Osteoblast (primary cell): ENCODE results near the gene MRAP. TPM values are rescaled to one million over a fixed set of nuclear protein-coding genes. Genes with fewer than 3 reads are reported as not detected.
A peak's percentile ranks its signal among the peaks of the same experiment; 100 is the strongest.

Experiments used
- DNase-seq: peaks from one replicate; pipeline ENCODE4 v3.0.0; 2011; ENCODE audit warnings: low spot score, mixed read lengths; ENCODE audit not compliant: insufficient read length; ENCODE audit errors: missing footprints
- H2AFZ ChIP-seq: 2 replicates; pipeline ENCODE4 v1.6.0; 2011; ENCODE audit warnings: mild to moderate bottlenecking, low read length
- H3K27ac ChIP-seq: 2 replicates; pipeline ENCODE4 v1.5.1; 2011; ENCODE audit warnings: mild to moderate bottlenecking, low read depth, low read length, moderate library complexity
- H3K27me3 ChIP-seq: 2 replicates; pipeline ENCODE4 v1.6.0; 2012; ENCODE audit warnings: mild to moderate bottlenecking, control low read depth, inconsistent platforms, low read length, moderate library complexity; ENCODE audit not compliant: insufficient read depth
- H3K36me3 ChIP-seq: 2 replicates; pipeline ENCODE4 v1.5.1; 2011; ENCODE audit warnings: mild to moderate bottlenecking, low read length, control low read depth, moderate library complexity; ENCODE audit not compliant: insufficient read depth
- H3K4me1 ChIP-seq: 2 replicates; pipeline ENCODE4 v1.5.1; 2011; ENCODE audit warnings: mild to moderate bottlenecking, low read length, control low read depth, moderate library complexity; ENCODE audit not compliant: insufficient read depth
- H3K4me2 ChIP-seq: 2 replicates; pipeline ENCODE4 v1.6.0; 2011; ENCODE audit warnings: mild to moderate bottlenecking, low read length; ENCODE audit not compliant: insufficient read depth
- H3K4me3 ChIP-seq: fragments of 200-600 bp; sonication (generic); 3 replicates; pipeline ENCODE4 v1.5.1; 2012; ENCODE audit warnings: mild to moderate bottlenecking, low read length, inconsistent platforms; ENCODE audit not compliant: insufficient read depth
- H3K79me2 ChIP-seq: 2 replicates; pipeline ENCODE4 v1.6.0; 2012; ENCODE audit warnings: mild to moderate bottlenecking, low read length, control low read depth, inconsistent platforms; ENCODE audit not compliant: insufficient read depth
- H3K9me3 ChIP-seq: 2 replicates; pipeline ENCODE4 v1.5.1; 2011; ENCODE audit warnings: low read depth, low read length, control low read depth
- H4K20me1 ChIP-seq: 2 replicates; pipeline ENCODE4 v1.6.0; 2012; ENCODE audit warnings: mild to moderate bottlenecking, low read length, control low read depth; ENCODE audit not compliant: insufficient read depth
- CTCF ChIP-seq: IDR thresholded peaks from 2 replicates; pipeline ENCODE4 v1.5.1; 2011; ENCODE audit warnings: mild to moderate bottlenecking, low read depth, low read length, moderate library complexity; ENCODE audit errors: extremely low read depth
- total RNA-seq: library from RNA; depleted of rRNA; stranded (reverse); fragments of >200 nt; gene quantifications from 2 replicates; pipeline ENCODE4 v1.2.3, GENCODE V29; 2012

Gene MRAP
- total RNA-seq, 1 donor, result 0.72 TPM

- H3K4me2 ChIP-seq, result peak overlapping the region; percentile 33
- H2AFZ ChIP-seq, result no peak overlapping the region
- peaks cover 9% of the 10 kb centered on the region for H3K4me1 ChIP-seq
- peak; percentile 77 for DNase-seq
- H3K9me3 ChIP-seq, result no peaks in the 10 kb centered on the region
- no peak overlapping the region for H3K4me3 ChIP-seq
- H3K79me2 ChIP-seq, result no peaks in the 10 kb centered on the region
- peaks cover 18% of the 10 kb centered on the region for H3K36me3 ChIP-seq
- no peaks in the 10 kb centered on the region for H4K20me1 ChIP-seq
- TF ChIP-seq CTCF, result no peak
- no peaks in the 10 kb centered on the region for H3K27me3 ChIP-seq
- H3K27ac ChIP-seq, result no peak overlapping the region
Measured at GRCh38 chr21:32298148-32298559, 501 bp upstream of the MRAP start.

GRCh38 chr21:32299695-32300094 is 1.0 kb downstream of the MRAP start:
- Histone ChIP-seq H3K27me3 (no peaks in the 10 kb centered on the region), H3K4me1 (peaks cover 9% of the 10 kb centered on the region), H3K4me2 (no peak overlapping the region), H3K4me3 (no peak overlapping the region), H3K9me3 (no peaks in the 10 kb centered on the region), H3K36me3 (peaks cover 18% of the 10 kb centered on the region), H3K27ac (no peak overlapping the region), H2AFZ (no peak overlapping the region), H4K20me1 (no peaks in the 10 kb centered on the region), H3K79me2 (no peaks in the 10 kb centered on the region)
- DNase-seq, result no peak
- TF ChIP-seq CTCF, result no peak

- Histone ChIP-seq H3K27me3 (no peaks in the 10 kb centered on the region), H3K4me1 (peaks cover 9% of the 10 kb centered on the region), H3K4me3 (no peak overlapping the region), H3K36me3 (peaks cover 18% of the 10 kb centered on the region), H3K27ac (no peak overlapping the region), H2AFZ (no peak overlapping the region), H3K9me3 (no peaks in the 10 kb centered on the region), H4K20me1 (no peaks in the 10 kb centered on the region), H3K4me2 (no peak overlapping the region), H3K79me2 (no peaks in the 10 kb centered on the region)
- DNase-seq, result no peak
- TF ChIP-seq CTCF, result no peak
Measured at GRCh38 chr21:32300117-32300681, 1.5 kb downstream of the MRAP start.

- no peak overlapping the region for H3K4me3 ChIP-seq
- no peak overlapping the region for H3K27ac ChIP-seq
- H3K9me3 ChIP-seq, result no peaks in the 10 kb centered on the region
- H4K20me1 ChIP-seq, result no peaks in the 10 kb centered on the region
- H3K4me1 ChIP-seq, result peaks cover 9% of the 10 kb centered on the region
- DNase-seq, result no peak
- H3K27me3 ChIP-seq, result no peaks in the 10 kb centered on the region
- no peak overlapping the region for H2AFZ ChIP-seq
- TF ChIP-seq CTCF, result no peak
- H3K36me3 ChIP-seq, result peaks cover 18% of the 10 kb centered on the region
- no peak overlapping the region for H3K4me2 ChIP-seq
- no peaks in the 10 kb centered on the region for H3K79me2 ChIP-seq
Measured at GRCh38 chr21:32301596-32301995, 2.9 kb downstream of the MRAP start.
